ENCODE measurements around the gene FCN2.

Gene FCN2

GRCh38 chr9:134880484-134881312, at the start of gene FCN2:
FCN2 (plus strand) TSS chr9:134880810; CDS start chr9:134880822, 12 bp downstream.
- no peak for DNase-seq

- DNase-seq: no peak
These were observed 49.5 kb upstream of the FCN2 start for GRCh38 chr9:134830926-134831720.

- no peak for DNase-seq
These were observed 48.1 kb upstream of the FCN2 start for GRCh38 chr9:134832471-134832870.

GRCh38 chr9:134833294-134833880, 47.2 kb upstream of the FCN2 start:
- DNase-seq: no peak

- no peak for DNase-seq
These were observed 46.2 kb upstream of the FCN2 start for GRCh38 chr9:134834217-134834956.

GRCh38 chr9:134834957-134835419, 45.6 kb upstream of the FCN2 start:
- no peak for DNase-seq

GRCh38 chr9:134835448-134835847, 45.2 kb upstream of the FCN2 start:
- no peak for DNase-seq

- no peak for DNase-seq
These were observed 44.6 kb upstream of the FCN2 start for GRCh38 chr9:134835987-134836386.

GRCh38 chr9:134836406-134836970, 44.1 kb upstream of the FCN2 start:
- no peak for DNase-seq

- DNase-seq: no peak
These were observed 43.1 kb upstream of the FCN2 start for GRCh38 chr9:134837529-134837928.

- no peak for DNase-seq
These were observed 41.8 kb upstream of the FCN2 start for GRCh38 chr9:134838651-134839454.

- no peak for DNase-seq
These were observed 41.0 kb upstream of the FCN2 start for GRCh38 chr9:134839455-134840125.

- DNase-seq: no peak
These were observed 40.1 kb upstream of the FCN2 start for GRCh38 chr9:134840511-134840910.

GRCh38 chr9:134841180-134841904, 39.3 kb upstream of the FCN2 start:
- no peak for DNase-seq

GRCh38 chr9:134842321-134842720, 38.3 kb upstream of the FCN2 start:
- DNase-seq: no peak

GRCh38 chr9:134843740-134844139, 36.9 kb upstream of the FCN2 start:
- no peak for DNase-seq

- no peak for DNase-seq
These were observed 35.8 kb upstream of the FCN2 start for GRCh38 chr9:134844821-134845220.

- DNase-seq: no peak
These were observed 34.4 kb upstream of the FCN2 start for GRCh38 chr9:134846187-134846586.

GRCh38 chr9:134846699-134847098, 33.9 kb upstream of the FCN2 start:
- DNase-seq: no peak
